RWPE2 (cell line): Measurements from ENCODE around the gene SHH.

Experiments used
- ATAC-seq: fragments of 200-7000 bp; cut with Tn5 transposase; 3 replicates; pipeline ENCODE4 v1.9.1; 2021; ENCODE audit warnings: low read depth
- DNase-seq: peaks from one replicate; pipeline ENCODE4 v3.0.0-alpha.2; 2020; ENCODE audit warnings: low spot score
- H3K27ac ChIP-seq: fragments of 450-650 bp; 2 replicates; pipeline ENCODE4 v1.5.1; 2017; ENCODE audit warnings: mild to moderate bottlenecking; ENCODE audit not compliant: poor library complexity, severe bottlenecking
- H3K27me3 ChIP-seq: fragments of 250-450 bp; sonication (Bioruptor Pico); 2 replicates; pipeline ENCODE4 v1.5.1; 2021; ENCODE audit warnings: mild to moderate bottlenecking, moderate library complexity; ENCODE audit not compliant: insufficient read depth, poor library complexity, severe bottlenecking
- H3K36me3 ChIP-seq: fragments of 250-450 bp; sonication (Bioruptor Pico); 2 replicates; pipeline ENCODE4 v1.5.1; 2020; ENCODE audit warnings: low read depth, mild to moderate bottlenecking, moderate library complexity
- H3K4me1 ChIP-seq: fragments of 250-450 bp; sonication (Bioruptor Pico); 2 replicates; pipeline ENCODE4 v1.5.1; 2021; ENCODE audit warnings: mild to moderate bottlenecking, moderate library complexity; ENCODE audit not compliant: insufficient read depth, poor library complexity, severe bottlenecking
- H3K4me3 ChIP-seq: fragments of 250-450 bp; sonication (Bioruptor Pico); 2 replicates; pipeline ENCODE4 v1.5.1; 2021; ENCODE audit warnings: mild to moderate bottlenecking, moderate library complexity; ENCODE audit not compliant: severe bottlenecking
- H3K9me3 ChIP-seq: fragments of 250-450 bp; sonication (Bioruptor Pico); 2 replicates; pipeline ENCODE4 v1.5.1; 2021; ENCODE audit warnings: mild to moderate bottlenecking, moderate library complexity; ENCODE audit not compliant: severe bottlenecking
- CTCF ChIP-seq: fragments of 450-650 bp; IDR thresholded peaks from one replicate; pipeline ENCODE4 v1.5.1; 2017; ENCODE audit warnings: mild to moderate bottlenecking, moderate library complexity; ENCODE audit not compliant: poor library complexity, severe bottlenecking

Gene SHH

GRCh38 chr7:155762036-155762435, 50.2 kb downstream of the SHH start:
- no peak overlapping the region for H3K4me3 ChIP-seq
- no peak for ATAC-seq
- H3K27me3 ChIP-seq, result no peaks in the 10 kb centered on the region
- no peak overlapping the region for H3K27ac ChIP-seq
- peaks cover 38% of the 10 kb centered on the region for H3K36me3 ChIP-seq
- no peaks in the 10 kb centered on the region for H3K9me3 ChIP-seq
- no peak for TF ChIP-seq CTCF
- no peak for DNase-seq
- no peaks in the 10 kb centered on the region for H3K4me1 ChIP-seq

- TF ChIP-seq CTCF, result no peak
- H3K4me1 ChIP-seq, result no peaks in the 10 kb centered on the region
- no peak for ATAC-seq
- H3K27ac ChIP-seq, result no peak overlapping the region
- no peak for DNase-seq
- no peaks in the 10 kb centered on the region for H3K9me3 ChIP-seq
- H3K27me3 ChIP-seq, result no peaks in the 10 kb centered on the region
- H3K36me3 ChIP-seq, result peaks cover 35% of the 10 kb centered on the region
- no peak overlapping the region for H3K4me3 ChIP-seq
Observed at GRCh38 chr7:155761162-155761561, 51.1 kb downstream of the SHH start.

DNA sequence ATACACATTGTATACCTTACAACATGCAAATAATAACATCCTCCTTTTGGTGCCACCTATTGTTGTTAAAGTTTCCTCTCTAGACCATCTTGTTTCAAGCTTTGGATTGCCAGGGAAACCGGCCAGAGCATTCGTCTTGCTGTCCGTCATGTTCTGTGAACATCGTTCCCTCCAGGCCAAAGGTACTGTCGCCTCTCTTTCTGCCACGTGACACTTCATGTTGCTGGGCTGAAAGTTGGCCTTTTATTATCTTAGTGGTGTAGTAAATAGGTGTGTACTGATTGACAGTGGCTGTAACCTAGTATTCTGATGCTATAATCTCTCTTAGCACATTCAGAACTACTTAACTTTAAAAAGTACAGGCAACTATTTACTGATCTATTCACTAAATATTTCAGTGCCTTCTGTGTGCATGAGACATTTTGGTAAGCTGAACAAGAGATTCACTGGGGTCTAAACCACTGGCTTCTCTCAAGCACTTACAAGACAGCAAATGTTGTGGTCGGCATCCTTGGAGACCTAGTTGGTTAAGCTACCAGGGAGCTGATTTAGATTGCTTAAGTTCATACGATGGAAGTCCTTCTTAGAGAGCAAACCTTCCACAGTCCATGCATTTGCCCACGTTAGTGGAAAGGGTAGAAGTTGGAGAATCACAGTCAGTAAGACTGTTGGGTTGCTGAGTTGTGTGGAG, 52.4 kb downstream of the SHH start:
- no peak for TF ChIP-seq CTCF
- no peak for ATAC-seq
- peaks cover 26% of the 10 kb centered on the region for H3K36me3 ChIP-seq
- DNase-seq, result no peak
- H3K27ac ChIP-seq, result no peak overlapping the region
- no peaks in the 10 kb centered on the region for H3K4me1 ChIP-seq
- no peaks in the 10 kb centered on the region for H3K27me3 ChIP-seq
- H3K4me3 ChIP-seq, result no peak overlapping the region
- no peaks in the 10 kb centered on the region for H3K9me3 ChIP-seq

DNA sequence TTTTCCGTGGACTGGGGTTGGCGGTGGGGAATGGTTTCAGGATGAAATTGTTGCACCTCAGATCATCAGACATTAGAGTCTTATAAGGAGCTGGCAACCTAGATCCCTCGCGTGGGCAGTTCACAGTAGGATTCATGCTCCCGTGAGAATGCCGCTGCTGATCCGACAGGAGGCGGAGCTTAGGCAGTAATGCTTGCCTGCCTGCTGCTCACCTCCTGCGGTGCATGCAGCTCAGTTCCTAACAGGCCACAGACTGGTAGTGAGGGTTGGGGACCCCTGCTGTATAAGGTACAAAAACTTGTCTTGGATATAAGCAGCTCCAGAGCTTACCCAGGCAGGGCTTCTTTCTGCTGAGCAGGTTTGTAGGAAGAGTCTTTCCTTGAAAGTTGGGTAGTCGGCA, 53.9 kb downstream of the SHH start:
- Histone ChIP-seq H3K36me3 (peaks cover 11% of the 10 kb centered on the region), H3K27me3 (no peaks in the 10 kb centered on the region), H3K9me3 (no peaks in the 10 kb centered on the region), H3K4me3 (no peak overlapping the region), H3K27ac (no peak overlapping the region), H3K4me1 (no peaks in the 10 kb centered on the region)
- DNase-seq (no peak), ATAC-seq (no peak)
- no peak for TF ChIP-seq CTCF

- no peak for TF ChIP-seq CTCF
- no peak for DNase-seq
- Histone ChIP-seq H3K4me1 (no peaks in the 10 kb centered on the region), H3K9me3 (no peaks in the 10 kb centered on the region), H3K36me3 (peaks cover 11% of the 10 kb centered on the region; the same call in 1 of the 2 replicates), H3K27me3 (no peaks in the 10 kb centered on the region), H3K4me3 (no peak overlapping the region), H3K27ac (no peak overlapping the region)
- no peak for ATAC-seq
Observed at GRCh38 chr7:155756322-155756721, 55.9 kb downstream of the SHH start.
